Heart left ventricle (tissue), 16 donors: ENCODE data around the gene CACNA1E. TPM values are rescaled to one million over a fixed set of nuclear protein-coding genes. Genes with fewer than 3 reads are reported as not detected.

ENCODE experiments used
- ATAC-seq, 4 donors: fragments of 200-7000 bp; cut with Tn5 transposase; one replicate each; pipeline ENCODE4 v1.9.1; 2020 to 2022; ENCODE audit warnings: moderate library complexity in 4 of 4, mild to moderate bottlenecking in 3 of 4, moderate number of reproducible peaks in 1 of 4
- DNase-seq, 5 donors: peaks; one replicate each; pipeline ENCODE4 v3.0.0-alpha.2; 2020
- H3K27ac ChIP-seq, 12 donors: fragments of 200-600 bp; sonication (generic) in 4 of 12; one replicate each; pipeline versions ENCODE4 v1.5.0 to v1.8.0; 2016 to 2022; ENCODE audit warnings: mild to moderate bottlenecking in 2 of 12
- H3K27me3 ChIP-seq, 9 donors: fragments of 200-600 bp; sonication (generic) in 2 of 9; one replicate each; pipeline versions ENCODE4 v1.5.1 to v1.8.0; 2016 to 2022; ENCODE audit warnings: mild to moderate bottlenecking in 3 of 9
- H3K36me3 ChIP-seq, 9 donors: fragments of 200-600 bp; sonication (generic) in 2 of 9; one replicate each; pipeline versions ENCODE4 v1.5.0 to v1.8.0; 2018 to 2022; ENCODE audit warnings: mild to moderate bottlenecking in 2 of 9
- H3K4me1 ChIP-seq, 12 donors: fragments of 200-600 bp; sonication (generic) in 4 of 12; one replicate each; pipeline versions ENCODE4 v1.5.0 to v1.8.0; 2016 to 2022; ENCODE audit warnings: mild to moderate bottlenecking in 3 of 12
- H3K4me3 ChIP-seq, 12 donors: fragments of 200-600 bp; sonication (generic) in 4 of 12; one replicate each; pipeline versions ENCODE4 v1.5.0 to v1.8.0; 2017 to 2022; ENCODE audit warnings: mild to moderate bottlenecking in 9 of 12, moderate library complexity in 4 of 12
- H3K9me3 ChIP-seq, 12 donors: fragments of 200-600 bp; sonication (generic) in 4 of 12; one replicate each; pipeline versions ENCODE4 v1.5.0 to v1.8.0; 2016 to 2022; ENCODE audit warnings: mild to moderate bottlenecking in 1 of 12
- POLR2A ChIP-seq, 2 donors: fragments of 450-650 bp; IDR thresholded peaks; one replicate each; pipeline ENCODE4 v1.6.1; 2017; ENCODE audit warnings: antibody characterized with exemption in 2 of 2, mild to moderate bottlenecking in 2 of 2, moderate library complexity in 2 of 2
- WGBS, 4 donors: extraction: QIAGEN DNeasy Blood & Tissue Kit in 2 of 4; methylation state at CpG; one replicate each; pipeline versions ENCODE4 v1.1.5 to v1.1.7; 2013 to 2018; 5-methylcytosine and 5-hydroxymethylcytosine counted together
- intact Hi-C, 10 donors: fragments of 100-400 bp; cut with DNase I; formaldehyde crosslinking; loops; one replicate each; pipeline versions ENCODE4 v1.11.1 to v1.14.2; 2022
- polyA plus RNA-seq, 2 donors: library from polyadenylated mRNA; stranded (reverse); fragments of 200-250 nt; gene quantifications; one replicate each; pipeline ENCODE4 v1.2.3, GENCODE V29; 2013
- total RNA-seq, 9 donors: library from RNA; depleted of rRNA in 2 of 9; stranded (reverse); fragments of >200 nt in 2 of 9; fragmentation: NEBNext Ultra II Directional in 3 of 9; extraction: Animal tissue kit (Norgen Biotek cat#: 25700) in 3 of 9; gene quantifications; one replicate each; pipeline versions ENCODE4 v1.1.0 to v1.2.4, GENCODE V29; 2016 to 2023
- TF ChIP-seq, protein P1 (sequence below), 12 donors: fragments of 200-600 bp; sonication (generic) in 4 of 12; IDR thresholded peaks; one replicate each; pipeline versions ENCODE4 v1.5.0 to v1.8.0; 2018 to 2022; ENCODE audit warnings: antibody characterized with exemption in 12 of 12, mild to moderate bottlenecking in 5 of 12
- donor health status: ischemic (EF 13 %, LVEDD 7.1; RV severe dilation, severe dysfunction).
- donor health status: healthy with polysubstance abuse.
- donor health status: DM: no; HTN: yes; CAD: no.
- donor health status: DM: no; HTN: no; CAD: no.
- donor health status: ischemic (EF 25% LVEDD 6.9; RV normal size, moderate dysfunction).
- donor health status: ischemic (EF 25% LVEDD 5.7; RV mildly dilated, moderate dysfunction).
- donor health status: healthy.
- donor health status: DM: yes; HTN: yes; CAD: no.
- donor health status: ischemic (EF 35%, LVEDD 5.7; RV mildly dilated, moderate dysfunction).
- donor health status: nonischemic (EF 11% LVEDD 7.7; RV severe dilation, severe dysfunction).
- donor health status: DM: yes; HTN: yes; CAD: no.
- donor health status: PGD.
- donor health status: ischemic (EF 29% LVEDD 5.4; RV normal size, mild dysfunction).
- donor health status: nonischemic (EF 23%, LVEDD 6.1; RV moderate dilation, normal function).

CACNA1E gene
- total and polyA plus RNA-seq, 11 donors = 0.02 to 1.9 (median 0.10) TPM

DNA sequence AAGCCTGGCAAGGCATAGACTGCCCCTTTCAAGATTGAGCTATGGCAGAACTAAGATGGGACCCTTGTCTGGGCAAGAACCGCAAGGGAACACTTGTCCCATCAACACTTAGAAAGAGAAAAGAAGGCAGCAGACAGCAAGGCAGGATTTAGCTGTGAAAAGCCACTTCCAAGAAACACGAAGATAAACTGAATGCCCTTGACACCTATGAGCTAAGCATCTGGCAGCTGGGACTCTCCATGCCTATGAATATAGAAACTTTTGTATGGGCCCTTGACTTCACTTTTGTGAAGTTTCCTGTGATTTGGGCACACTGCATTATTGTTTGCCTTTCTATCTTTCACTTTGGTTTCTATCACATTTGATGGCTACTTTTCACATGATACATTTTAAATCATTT, 24.9 kb upstream of the CACNA1E start:
- DNase-seq (no peak), ATAC-seq (no peak)
- Histone ChIP-seq H3K9me3 (peaks cover 0 to 9% (median 0%) of the 10 kb centered on the region in 12 donors), H3K27me3 (peaks cover 0 to 5% (median 0%) of the 10 kb centered on the region in 9 donors), H3K4me3 (no peak overlapping the region), H3K4me1 (no peaks in the 10 kb centered on the region), H3K27ac (no peak overlapping the region), H3K36me3 (no peaks in the 10 kb centered on the region)
- TF ChIP-seq POLR2A (IDR thresholded peaks at IDR 0.05) = no peak
- TF ChIP-seq, protein P1, sequence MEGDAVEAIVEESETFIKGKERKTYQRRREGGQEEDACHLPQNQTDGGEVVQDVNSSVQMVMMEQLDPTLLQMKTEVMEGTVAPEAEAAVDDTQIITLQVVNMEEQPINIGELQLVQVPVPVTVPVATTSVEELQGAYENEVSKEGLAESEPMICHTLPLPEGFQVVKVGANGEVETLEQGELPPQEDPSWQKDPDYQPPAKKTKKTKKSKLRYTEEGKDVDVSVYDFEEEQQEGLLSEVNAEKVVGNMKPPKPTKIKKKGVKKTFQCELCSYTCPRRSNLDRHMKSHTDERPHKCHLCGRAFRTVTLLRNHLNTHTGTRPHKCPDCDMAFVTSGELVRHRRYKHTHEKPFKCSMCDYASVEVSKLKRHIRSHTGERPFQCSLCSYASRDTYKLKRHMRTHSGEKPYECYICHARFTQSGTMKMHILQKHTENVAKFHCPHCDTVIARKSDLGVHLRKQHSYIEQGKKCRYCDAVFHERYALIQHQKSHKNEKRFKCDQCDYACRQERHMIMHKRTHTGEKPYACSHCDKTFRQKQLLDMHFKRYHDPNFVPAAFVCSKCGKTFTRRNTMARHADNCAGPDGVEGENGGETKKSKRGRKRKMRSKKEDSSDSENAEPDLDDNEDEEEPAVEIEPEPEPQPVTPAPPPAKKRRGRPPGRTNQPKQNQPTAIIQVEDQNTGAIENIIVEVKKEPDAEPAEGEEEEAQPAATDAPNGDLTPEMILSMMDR (IDR thresholded peaks at IDR 0.05) = no peak
- WGBS, 4 donors = 37 to 67% (median 60%) methylated on average over 2 of the region's 2 CpGs
- intact Hi-C loops = no loop called here

DNA sequence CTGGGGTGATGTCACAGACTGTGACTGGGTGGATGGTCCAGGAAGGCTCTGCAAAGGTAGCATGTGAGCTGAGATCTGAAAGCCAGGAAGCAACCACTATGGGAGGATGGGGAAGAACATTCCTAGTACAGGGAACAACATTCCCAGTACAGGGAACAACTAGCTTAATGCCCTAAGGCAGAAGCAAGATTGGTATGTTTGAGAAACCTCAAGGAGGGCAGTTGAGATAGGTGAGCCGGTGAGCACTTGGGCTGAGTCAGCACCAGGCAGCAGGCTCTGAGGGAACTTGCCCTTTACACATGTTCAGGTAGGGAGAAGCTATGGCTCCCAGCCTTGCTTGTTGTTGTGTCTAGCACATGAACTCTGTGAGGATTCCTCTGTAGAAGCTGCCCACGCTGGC, 24.2 kb upstream of the CACNA1E start:
- H3K27ac ChIP-seq = no peak overlapping the region
- no peaks in the 10 kb centered on the region for H3K4me1 ChIP-seq
- WGBS, 4 donors = 80 to 91% (median 85%) methylated on average over 2 of the region's 2 CpGs
- H3K4me3 ChIP-seq = no peak overlapping the region
- H3K9me3 ChIP-seq = peaks cover 0 to 9% (median 0%) of the 10 kb centered on the region in 12 donors
- H3K36me3 ChIP-seq = no peaks in the 10 kb centered on the region
- TF ChIP-seq, protein P1 (IDR thresholded peaks at IDR 0.05) = no peak
- no peak for TF ChIP-seq POLR2A (IDR thresholded peaks at IDR 0.05)
- H3K27me3 ChIP-seq = peaks cover 0 to 5% (median 0%) of the 10 kb centered on the region in 9 donors
- no peak for DNase-seq
- intact Hi-C loops = no loop called here
- ATAC-seq = no peak

DNA sequence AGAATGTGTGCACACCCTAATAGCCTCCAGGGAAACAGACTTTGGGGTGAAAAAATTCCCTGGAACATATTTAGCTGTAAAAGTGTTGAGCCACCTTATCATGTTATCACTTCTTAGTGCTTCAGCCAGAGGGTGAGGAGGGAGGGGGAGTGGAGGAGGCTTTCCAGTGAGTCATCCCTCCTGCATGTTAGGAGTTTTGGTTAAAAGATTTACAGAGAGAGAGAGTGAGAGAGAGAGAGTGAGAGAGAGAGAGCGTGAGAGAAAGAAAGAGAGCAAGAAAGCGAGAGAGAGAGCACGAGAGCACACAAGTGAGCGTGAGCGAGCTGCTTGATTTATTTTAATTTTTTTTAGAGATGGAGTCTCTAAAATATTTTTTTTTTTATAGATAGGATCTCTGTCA, 13.5 kb upstream of the CACNA1E start:
- Histone ChIP-seq H3K4me1 (peaks cover 0 to 5% (median 0%) of the 10 kb centered on the region in 12 donors), H3K27ac (no peak overlapping the region), H3K27me3 (peaks cover 0 to 66% (median 5%) of the 10 kb centered on the region in 9 donors), H3K36me3 (no peaks in the 10 kb centered on the region), H3K4me3 (no peak overlapping the region), H3K9me3 (peaks cover 0 to 9% (median 0%) of the 10 kb centered on the region in 12 donors)
- 35 to 45% (median 44%) methylated on average over 5 of the region's 5 CpGs for WGBS, 4 donors
- intact Hi-C loops = loop anchor here in 2 of 10 donors (10.0 kb wide), 2 partner anchors 585 to 615 kb away; no protein-coding TSS in a partner anchor
- ATAC-seq (peak in 2 of 4 donors; percentile 36), DNase-seq (no peak)
- no peak for TF ChIP-seq POLR2A (IDR thresholded peaks at IDR 0.05)
- TF ChIP-seq, protein P1 (IDR thresholded peaks at IDR 0.05) = no peak

- H3K36me3 ChIP-seq = no peaks in the 10 kb centered on the region
- peaks cover 0 to 84% (median 14%) of the 10 kb centered on the region in 9 donors for H3K27me3 ChIP-seq
- no peak overlapping the region for H3K27ac ChIP-seq
- 60 to 70% (median 66%) methylated on average over 4 of the region's 4 CpGs for WGBS, 4 donors
- no peak for ATAC-seq
- intact Hi-C loops = loop anchor here in 8 of 10 donors (5.0 to 10.0 kb wide), 7 partner anchors 202 to 922 kb away; no protein-coding TSS in a partner anchor
- no peak for TF ChIP-seq POLR2A (IDR thresholded peaks at IDR 0.05)
- TF ChIP-seq, protein P1 (IDR thresholded peaks at IDR 0.05) = no peak
- no peaks in the 10 kb centered on the region for H3K4me1 ChIP-seq
- no peaks in the 10 kb centered on the region for H3K9me3 ChIP-seq
- no peak overlapping the region for H3K4me3 ChIP-seq
- no peak for DNase-seq
Measured at GRCh38 chr1:181475580-181475979, 7.7 kb upstream of the CACNA1E start.
